NCI-H2029 treated with DMSO at 0.1 percent for 48 hours (cell line): ENCODE results near the gene VDR.

ENCODE experiments used
- DNase-seq: peaks from one replicate; lab custom pipeline; 2025; lab: John Stamatoyannopoulos, UW

Gene VDR

GRCh38 chr12:47793015-47793681 is 111.6 kb downstream of the VDR start:
- no peak for DNase-seq

GRCh38 chr12:47791874-47792273 is 112.9 kb downstream of the VDR start:
- no peak for DNase-seq
